GM21825 (cell line): Measurements from ENCODE around the gene MEGF6.

ENCODE experiments used
- ATAC-seq: cut with Tn5 transposase; IDR thresholded peaks from one replicate; pipeline ENCODE4 v1.9.1; 2021; ENCODE audit warnings: mild to moderate bottlenecking, moderate library complexity; ENCODE audit not compliant: unreplicated experiment

The MEGF6 gene

DNA sequence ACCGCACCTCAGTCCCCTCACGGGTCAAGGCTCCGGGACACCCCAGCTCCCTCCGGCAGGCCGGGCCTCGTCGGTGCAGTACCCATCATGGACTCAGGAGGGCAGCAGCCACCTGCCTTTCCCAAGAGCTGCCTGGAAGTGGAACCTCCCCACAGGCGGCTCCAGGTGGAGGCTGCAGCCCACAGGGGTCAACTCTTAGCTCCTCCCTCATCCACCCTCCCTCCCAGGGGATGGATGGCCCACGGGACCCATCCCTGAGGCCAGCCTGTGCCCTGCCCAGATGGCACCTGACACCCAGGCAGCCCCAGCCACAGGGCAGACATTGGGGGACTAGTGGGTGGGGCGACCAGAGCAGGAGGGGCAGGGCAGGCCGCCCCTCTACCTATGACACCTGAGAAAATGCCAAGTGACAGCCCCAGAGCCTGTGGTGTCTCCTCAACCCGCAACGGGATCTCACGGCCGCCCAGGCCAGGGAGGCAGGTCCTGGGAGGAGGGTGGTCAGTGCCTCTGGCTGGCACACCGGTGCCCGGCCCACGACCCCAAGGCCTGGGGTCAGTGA, 158.0 kb downstream of the MEGF6 start:
- no peak for ATAC-seq

DNA sequence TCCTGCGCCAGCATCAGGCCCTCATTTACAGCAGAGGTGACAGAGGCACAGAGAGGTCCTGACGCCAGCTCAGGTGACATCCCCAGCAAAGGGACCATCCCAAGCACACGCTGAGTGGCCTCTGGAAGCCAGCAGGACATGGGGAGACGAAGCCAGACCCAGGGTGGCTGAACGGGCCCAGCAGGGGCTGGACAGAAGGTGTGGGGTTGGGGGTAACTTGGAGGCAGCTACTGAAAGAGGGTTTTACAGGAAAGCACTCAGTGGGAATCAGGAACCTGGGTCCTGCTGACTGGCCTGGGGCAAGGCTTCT, 158.5 kb downstream of the MEGF6 start:
- ATAC-seq: no peak

DNA sequence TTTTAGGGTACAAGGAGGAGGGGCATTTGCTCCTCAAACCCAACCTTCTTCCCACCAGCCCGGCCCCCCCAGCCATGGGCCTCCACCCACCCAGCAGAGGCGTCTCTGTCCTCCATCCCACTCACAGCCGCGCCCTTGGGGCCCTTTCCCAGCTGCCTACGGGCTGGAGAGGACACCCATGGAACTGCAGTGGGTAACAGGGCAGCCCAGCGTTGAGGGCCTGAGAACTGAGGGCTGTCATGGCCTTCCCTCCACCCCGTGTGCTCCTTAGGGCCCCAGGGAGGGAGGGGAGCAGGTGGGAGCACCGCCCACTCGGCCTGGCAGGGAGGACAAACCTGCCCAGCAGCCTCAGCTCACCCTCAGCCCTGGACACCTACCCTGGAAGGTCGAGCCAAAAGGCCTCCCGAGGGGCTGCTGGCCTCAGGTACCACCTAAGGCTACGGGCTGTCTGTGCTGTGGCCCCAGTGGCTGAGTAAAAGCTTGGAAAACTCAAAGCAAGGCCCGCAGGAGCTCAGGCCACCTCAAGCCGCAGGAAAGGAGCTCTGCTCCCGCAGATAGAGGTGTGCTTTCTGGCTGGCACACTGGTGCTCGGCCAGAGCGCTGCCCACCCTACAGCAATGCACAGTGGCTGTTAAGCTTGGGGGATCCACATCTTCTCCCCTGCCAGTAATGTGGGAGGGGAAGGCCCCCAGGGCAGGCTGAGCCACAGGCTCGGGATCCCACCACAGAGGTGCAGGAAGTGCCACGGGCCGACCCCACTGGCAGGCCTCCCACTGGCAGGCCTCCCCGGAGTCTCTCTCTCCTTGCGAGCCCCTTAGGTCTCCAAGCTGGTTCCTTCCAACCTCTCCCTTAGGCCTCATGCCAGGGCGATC, 159.1 kb downstream of the MEGF6 start:
- no peak for ATAC-seq

DNA sequence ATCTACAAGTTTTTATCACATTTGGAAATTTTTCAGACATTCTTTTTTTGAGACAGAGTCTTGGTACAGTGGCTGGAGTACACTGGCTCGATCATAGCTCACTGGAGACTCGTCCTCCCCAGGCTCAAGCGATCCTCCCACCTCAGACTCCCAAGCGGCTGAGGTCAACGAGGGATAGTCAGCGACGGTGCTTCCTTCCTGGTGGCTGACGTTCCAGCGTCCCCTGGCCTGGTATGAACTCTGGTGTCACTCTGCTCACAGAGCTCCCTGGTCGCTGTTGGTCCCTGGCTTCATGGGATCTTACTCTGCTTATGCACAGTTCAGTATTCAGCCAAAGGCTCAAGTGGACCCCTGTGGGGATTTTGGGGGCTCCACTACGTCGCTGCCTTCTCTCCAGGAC, 160.3 kb downstream of the MEGF6 start:
- no peak for ATAC-seq

DNA sequence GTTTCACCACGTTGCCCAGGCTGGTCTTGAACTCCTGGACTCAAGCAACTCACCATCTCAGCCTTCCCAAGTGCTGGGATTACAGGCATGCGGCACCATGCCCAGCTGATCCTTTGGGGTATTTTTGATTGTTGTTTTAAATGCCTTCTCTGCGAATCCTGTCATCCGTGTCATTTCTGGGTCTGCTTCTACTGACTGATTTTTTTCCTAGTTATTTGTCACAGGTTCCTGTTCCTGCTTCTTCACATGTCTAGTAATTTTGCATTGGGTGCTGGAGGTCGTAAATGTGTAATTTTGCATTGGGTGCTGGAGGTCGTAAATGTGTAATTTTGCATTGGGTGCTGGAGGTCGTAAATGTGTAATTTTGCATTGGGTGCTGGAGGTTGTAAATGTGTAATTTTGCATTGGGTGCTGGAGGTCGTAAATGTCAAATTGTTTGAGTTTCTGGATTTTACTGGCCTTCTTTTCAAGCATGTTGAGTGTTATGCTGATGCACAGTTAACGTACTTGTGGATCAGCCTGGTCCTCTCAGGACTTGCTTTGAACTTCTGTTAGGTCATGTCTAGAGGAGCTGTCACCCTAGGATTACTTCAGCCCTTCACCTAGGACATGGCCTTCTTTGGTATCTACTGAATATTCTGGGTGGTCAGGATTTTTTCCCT, 161.0 kb downstream of the MEGF6 start:
- no peak for ATAC-seq

DNA sequence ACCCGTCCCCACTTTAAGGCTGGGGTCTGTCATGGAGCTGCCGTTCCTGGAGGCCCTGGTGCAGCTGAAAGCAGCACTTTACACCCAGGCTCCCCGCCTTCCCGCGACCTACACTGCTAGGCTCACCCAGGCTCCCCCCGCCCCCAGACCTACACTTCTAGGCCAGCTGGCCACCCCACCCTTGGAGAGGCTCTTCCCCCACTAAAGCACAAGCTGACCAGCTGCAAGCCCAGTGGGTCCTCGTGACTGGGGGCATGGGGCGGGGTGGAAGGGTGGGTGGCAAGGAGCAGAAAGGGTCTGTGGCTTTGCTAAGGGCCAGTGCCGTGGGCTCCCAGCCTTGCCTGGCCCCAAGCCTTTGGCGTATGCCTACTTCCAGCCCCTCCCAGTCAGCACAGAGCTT, 166.6 kb downstream of the MEGF6 start:
- ATAC-seq: no peak

DNA sequence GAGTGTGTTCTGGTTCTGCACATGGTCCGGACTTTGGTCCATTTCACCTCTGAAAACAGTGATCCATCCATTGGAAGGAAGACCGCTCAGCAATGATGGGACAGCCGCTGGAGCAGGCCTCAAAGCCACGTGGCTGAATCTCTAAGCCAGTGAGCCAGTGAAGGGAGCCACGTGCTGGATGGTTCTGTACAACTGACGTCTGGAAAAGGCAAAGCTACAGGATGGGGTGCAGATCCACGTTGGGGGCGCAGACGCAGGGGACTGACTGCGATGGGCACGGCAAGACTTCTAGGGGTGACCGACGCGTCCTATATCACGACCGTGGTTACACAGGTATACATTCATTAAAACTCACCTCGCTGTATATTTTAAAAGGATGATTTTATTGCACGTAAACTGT, 167.0 kb downstream of the MEGF6 start:
- no peak for ATAC-seq

DNA sequence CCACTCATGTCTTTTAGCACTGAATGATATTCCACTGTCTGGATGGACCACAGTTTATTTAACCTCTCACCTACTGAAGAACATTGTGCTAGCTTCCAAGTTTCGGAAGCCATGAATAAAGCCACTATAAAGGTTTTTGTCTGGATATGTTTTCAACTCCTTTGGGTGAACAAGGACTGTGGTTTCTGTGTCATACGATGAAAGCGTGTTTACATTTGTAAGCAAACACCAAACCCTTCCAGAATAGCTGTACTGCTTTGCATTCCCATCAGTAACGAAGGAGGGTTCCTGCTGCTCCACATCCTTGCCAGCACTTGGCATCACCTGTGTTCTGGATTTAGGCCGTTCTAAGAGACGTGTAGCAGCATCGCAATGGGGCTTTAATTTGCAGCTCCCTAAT, 167.5 kb downstream of the MEGF6 start:
- ATAC-seq: no peak

DNA sequence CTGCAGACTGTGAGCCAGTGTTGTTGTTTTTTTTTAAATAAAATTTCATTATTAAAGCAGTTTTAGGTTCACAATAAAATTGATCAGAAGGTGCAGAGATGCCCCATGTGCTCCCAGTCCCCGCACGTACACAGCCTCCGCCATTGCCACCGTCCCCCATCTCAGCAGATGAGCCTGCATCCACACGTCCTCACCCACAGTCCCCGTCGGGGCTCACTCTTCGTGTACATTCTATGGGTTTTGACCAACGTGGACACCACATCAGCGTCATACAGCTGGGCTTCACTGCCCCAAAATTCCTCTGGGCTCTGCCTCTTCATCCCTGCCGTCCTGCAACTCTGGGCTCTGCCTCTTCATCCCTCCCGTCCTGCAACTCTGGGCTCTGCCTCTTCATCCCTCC, 168.4 kb downstream of the MEGF6 start:
- no peak for ATAC-seq

DNA sequence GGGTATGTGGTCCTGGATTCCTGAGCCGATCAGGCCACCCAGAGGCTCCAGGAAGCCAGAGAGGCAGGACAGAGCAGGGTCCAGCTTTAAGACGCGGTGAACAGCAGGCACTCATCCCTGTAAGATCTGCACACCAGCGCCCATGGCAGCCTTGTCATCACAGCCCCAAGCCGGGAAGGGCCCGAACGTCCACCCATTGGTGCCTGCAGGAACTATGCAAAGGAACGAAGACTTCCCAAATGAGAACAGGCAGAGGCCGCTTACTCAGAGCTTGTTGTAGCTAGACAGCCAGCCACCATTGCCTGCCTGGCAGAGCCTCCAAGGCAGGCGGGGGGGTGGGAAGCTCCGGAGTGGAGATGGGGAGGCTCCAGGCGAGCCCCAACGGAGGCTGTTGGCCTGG, 169.0 kb downstream of the MEGF6 start:
- no peak for ATAC-seq

DNA sequence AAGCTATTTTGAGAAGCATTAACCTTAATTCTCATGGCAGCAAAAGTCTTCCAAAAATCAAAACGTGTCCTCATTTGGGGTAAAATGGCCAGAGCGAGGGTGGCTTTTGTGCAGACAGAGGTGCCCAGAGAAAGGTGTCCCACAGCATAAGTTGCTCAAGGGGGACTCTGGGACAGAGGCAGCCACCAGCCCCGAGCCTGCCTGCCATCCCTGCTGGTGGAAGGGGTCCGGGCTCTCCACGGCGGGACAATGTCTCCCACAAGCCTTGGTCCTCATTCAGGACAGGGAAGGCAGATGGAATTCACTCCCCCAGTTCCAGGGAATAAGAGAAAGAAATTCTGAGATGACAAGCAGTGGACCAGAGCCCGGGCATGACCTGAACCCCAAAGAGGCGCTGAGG, 169.4 kb downstream of the MEGF6 start:
- no peak for ATAC-seq

DNA sequence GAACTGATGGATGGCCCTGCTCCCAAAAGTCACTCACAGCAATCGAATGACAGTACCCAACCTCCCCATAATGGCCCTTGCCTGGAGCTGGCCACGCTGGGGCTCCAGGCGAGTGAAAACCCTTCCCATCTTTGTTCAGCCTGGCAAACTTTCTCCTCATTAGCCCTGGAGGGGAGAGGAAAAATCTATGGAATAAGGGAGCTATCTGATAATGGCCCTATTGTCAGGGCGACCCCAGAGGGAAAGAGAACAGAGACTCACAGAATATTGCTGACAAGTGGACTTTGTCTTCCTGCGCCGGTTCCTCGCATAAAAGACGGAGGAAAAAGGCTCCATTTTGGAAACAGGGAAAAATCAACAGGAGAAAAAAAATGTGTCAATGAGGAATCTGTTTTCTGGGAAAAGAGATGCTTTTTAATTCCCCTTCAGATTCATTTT, 169.9 kb downstream of the MEGF6 start:
- ATAC-seq: no peak

DNA sequence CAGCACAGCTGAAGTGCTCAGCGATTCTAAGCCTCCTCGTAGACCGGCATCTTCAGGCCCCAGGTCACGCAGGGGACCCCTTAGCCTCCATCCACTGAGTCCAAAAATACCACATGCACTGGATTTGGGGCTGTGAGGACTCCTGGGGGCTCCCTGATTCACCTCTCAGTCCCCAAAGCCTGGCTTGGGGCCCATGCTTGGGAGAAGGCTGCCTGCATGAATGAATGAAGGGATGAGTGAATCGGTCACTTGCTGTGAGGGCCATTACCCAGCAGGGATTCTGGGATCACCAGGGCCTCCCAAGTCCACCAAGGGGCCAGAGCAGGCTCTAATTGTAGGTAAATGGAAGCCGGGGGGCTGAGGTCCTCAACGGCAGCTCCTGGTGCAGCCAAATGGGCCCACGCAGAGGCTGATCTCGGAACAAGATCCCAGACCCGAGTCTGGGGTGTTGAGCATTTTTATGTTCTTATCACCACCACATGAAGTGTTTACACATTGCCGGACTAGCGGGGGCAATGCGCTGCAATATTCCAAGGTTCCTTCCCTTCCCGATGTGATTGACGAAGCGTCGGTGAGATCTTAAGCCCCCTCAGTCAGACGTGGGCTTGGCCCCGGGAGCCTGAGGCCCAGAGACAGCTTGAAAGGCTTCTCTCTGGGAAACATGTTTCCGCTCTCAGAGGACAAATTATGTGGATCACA, 170.4 kb downstream of the MEGF6 start:
- no peak for ATAC-seq

DNA sequence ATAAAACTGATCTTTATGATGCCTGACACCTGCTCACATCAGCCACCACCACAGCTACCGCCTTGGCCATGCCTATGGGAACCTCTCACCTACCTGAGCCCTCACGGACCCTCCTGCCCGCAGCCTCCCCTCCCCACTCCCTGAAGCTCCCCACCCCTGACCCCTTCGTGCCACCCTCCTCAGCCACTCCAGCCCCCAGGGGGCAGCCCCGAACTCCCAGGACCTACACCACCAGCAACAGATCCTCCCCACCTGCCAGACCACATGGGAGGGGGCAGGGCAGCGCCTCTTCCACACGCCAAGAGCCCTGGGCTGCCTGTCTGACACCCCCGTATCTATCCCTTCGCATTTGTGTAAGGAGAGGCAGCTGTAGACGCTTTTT, 171.0 kb downstream of the MEGF6 start:
- ATAC-seq: no peak
